Measurements from ENCODE around the gene PUS1. TPM values are rescaled to one million over a fixed set of nuclear protein-coding genes. Genes with fewer than 3 reads are reported as not detected.
"Not testable (repeated sequence)": the region's sequence is repeated elsewhere in the genome, so short reads cannot be mapped to it uniquely, and the experiment has no call there.

Gene PUS1
- total RNA-seq, 2 experiments from 2014 or later, result 43.5 to 78.3 TPM

DNA sequence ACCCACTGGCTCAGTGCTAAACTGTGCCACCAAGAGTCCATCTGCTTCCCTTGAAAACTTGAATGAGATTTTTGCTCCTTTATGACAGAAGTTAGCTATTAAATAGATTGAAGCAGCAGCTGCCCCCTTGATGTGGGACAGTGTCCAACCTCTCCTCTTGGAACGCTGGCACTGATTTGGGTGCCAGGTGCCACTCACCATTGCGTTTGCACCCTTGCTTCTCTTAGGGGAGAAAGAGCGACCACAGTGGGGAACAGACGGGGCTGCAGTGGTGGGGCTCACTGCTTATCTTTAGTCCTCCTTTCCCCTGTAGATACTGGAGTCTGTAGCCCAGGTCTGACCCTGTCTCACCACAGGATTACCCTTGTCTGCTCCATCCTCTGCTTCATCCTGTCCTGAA is 30.0 kb downstream of the PUS1 start:
- no peak for DNase-seq (ENCODE audit: low spot score)
- Histone ChIP-seq H3K79me2 (ENCODE audit: insufficient read depth, low read depth, low read length) (peaks cover 73% of the 10 kb centered on the region), H3K9me2 (ENCODE audit: insufficient read depth, low read length) (no peaks in the 10 kb centered on the region), H3K4me1 (ENCODE audit: insufficient read depth, low read length, poor library complexity, severe bottlenecking) (no peaks in the 10 kb centered on the region), H3K27ac (ENCODE audit: low read depth, low read length, poor library complexity, severe bottlenecking) (no peak overlapping the region), H3K4me3 (ENCODE audit: low read depth, low read length, poor library complexity, severe bottlenecking) (no peak overlapping the region), H4K20me1 (ENCODE audit: insufficient read depth, low read length) (peaks cover 20% of the 10 kb centered on the region), H2AFZ (ENCODE audit: low read length) (no peak overlapping the region), H3K9me3 (ENCODE audit: low read length) (no peaks in the 10 kb centered on the region), H3K36me3 (ENCODE audit: insufficient read depth, low read length) (peaks cover 32% of the 10 kb centered on the region; the same call in 1 of the 2 replicates), H3K4me2 (ENCODE audit: low read length) (no peak overlapping the region)
- intact Hi-C loops (cut with micrococcal nuclease; ENCODE audit: unreplicated experiment), result no loop called here
- ChIA-PET CTCF (ENCODE audit: unreplicated experiment) (no interaction called here), POLR2A (no interaction called here)
- TF ChIP-seq, protein P1, sequence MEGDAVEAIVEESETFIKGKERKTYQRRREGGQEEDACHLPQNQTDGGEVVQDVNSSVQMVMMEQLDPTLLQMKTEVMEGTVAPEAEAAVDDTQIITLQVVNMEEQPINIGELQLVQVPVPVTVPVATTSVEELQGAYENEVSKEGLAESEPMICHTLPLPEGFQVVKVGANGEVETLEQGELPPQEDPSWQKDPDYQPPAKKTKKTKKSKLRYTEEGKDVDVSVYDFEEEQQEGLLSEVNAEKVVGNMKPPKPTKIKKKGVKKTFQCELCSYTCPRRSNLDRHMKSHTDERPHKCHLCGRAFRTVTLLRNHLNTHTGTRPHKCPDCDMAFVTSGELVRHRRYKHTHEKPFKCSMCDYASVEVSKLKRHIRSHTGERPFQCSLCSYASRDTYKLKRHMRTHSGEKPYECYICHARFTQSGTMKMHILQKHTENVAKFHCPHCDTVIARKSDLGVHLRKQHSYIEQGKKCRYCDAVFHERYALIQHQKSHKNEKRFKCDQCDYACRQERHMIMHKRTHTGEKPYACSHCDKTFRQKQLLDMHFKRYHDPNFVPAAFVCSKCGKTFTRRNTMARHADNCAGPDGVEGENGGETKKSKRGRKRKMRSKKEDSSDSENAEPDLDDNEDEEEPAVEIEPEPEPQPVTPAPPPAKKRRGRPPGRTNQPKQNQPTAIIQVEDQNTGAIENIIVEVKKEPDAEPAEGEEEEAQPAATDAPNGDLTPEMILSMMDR (conservative IDR thresholded peaks at IDR 0.05; ENCODE audit: low read length), result no peak
- TF ChIP-seq EZH2phosphoT487 (IDR thresholded peaks at IDR 0.05; ENCODE audit: borderline replicate concordance, low read depth, low read length), result no peak
- BruUV-seq (replicated peaks), result no TSS peak

DNA sequence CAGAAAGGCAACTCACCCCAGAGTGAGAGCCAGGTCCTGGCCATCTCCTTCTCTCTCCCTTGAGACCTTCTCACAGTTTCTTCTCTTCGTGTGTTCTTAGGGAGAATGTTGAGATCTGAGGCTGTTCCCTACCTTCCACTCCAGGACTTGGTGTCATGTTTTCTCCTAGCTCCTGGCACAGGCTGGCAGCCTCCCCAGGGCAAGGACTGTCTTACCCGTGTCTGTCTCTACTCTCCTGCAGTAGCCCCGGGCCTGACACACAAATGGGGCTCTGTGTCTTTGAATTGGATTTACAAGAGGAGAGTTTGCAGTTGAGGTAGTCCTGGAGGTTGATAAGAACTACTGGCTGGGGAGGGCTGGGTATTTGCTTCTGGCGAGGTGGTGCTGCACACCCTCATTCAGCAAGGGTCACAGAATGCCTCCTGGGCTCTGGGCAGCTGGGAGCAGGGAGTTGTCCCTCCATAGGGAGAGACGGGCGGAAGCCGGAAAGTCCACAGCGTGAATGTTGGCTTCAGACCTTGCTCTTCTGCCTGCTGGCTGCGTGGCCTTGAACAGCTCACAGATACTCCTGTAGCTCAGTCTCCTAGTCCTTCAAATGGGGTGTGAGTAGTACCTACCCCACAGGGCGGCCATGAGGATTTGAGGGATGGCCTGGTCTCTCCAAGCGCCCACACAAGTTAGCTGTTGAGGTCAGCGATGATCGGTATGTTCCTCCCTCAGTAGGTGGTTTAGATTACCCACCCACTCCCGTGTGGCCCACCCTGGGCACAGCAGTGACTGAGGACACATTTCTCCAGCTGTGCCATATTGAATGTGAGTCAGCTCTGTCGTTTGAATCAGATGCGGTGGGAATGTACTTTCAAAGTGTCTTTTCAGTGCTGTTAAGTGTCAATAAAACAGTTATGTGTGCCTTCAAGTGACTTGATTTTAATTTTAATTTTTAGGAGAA is 30.8 kb downstream of the PUS1 start:
- Histone ChIP-seq H3K9me2 (ENCODE audit: insufficient read depth, low read length) (no peaks in the 10 kb centered on the region), H2AFZ (ENCODE audit: low read length) (no peak overlapping the region), H4K20me1 (ENCODE audit: insufficient read depth, low read length) (peaks cover 20% of the 10 kb centered on the region), H3K4me1 (ENCODE audit: insufficient read depth, low read length, poor library complexity, severe bottlenecking) (no peaks in the 10 kb centered on the region), H3K36me3 (ENCODE audit: insufficient read depth, low read length) (peaks cover 34% of the 10 kb centered on the region; the same call in 1 of the 2 replicates), H3K4me2 (ENCODE audit: low read length) (no peak overlapping the region), H3K9me3 (ENCODE audit: low read length) (no peaks in the 10 kb centered on the region), H3K79me2 (ENCODE audit: insufficient read depth, low read depth, low read length) (peaks cover 73% of the 10 kb centered on the region), H3K4me3 (ENCODE audit: low read depth, low read length, poor library complexity, severe bottlenecking) (no peak overlapping the region), H3K27ac (ENCODE audit: low read depth, low read length, poor library complexity, severe bottlenecking) (no peak overlapping the region)
- intact Hi-C loops (cut with micrococcal nuclease; ENCODE audit: unreplicated experiment), result no loop called here
- CTCF ChIA-PET (ENCODE audit: unreplicated experiment), result no interaction called here
- POLR2A ChIA-PET, result interaction anchor here (0.8 kb wide), 1 partner anchor 9 kb away, joined by 4 read pairs; no protein-coding TSS in a partner anchor
- TF ChIP-seq EZH2phosphoT487 (IDR thresholded peaks at IDR 0.05; ENCODE audit: borderline replicate concordance, low read depth, low read length), result no peak
- TF ChIP-seq, protein P1 (conservative IDR thresholded peaks at IDR 0.05; ENCODE audit: low read length), result no peak
- no peak for DNase-seq (ENCODE audit: low spot score)
- BruUV-seq (replicated peaks), result no TSS peak

DNA sequence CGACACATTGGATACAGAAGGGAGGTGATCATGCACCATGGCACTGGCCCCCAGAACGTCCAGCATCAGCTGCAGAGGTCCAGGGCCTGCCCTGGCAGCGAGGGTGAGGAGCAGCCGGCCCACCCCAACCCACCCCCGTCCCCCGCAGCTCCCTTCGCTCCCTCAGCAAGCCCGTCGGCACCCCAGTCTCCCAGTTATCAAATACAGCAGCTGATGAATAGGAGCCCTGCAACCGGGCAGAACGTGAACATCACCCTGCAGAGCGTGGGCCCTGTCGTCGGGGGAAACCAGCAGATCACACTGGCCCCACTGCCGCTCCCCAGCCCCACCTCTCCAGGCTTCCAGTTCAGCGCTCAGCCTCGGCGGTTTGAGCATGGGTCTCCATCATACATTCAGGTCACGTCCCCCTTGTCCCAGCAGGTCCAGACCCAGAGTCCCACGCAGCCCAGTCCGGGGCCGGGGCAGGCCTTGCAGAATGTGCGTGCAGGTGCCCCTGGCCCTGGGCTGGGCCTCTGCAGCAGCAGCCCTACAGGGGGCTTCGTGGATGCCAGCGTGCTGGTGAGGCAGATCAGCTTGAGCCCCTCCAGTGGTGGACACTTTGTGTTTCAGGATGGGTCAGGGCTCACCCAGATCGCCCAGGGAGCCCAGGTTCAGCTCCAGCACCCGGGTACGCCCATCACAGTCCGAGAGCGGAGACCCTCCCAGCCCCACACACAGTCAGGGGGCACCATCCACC is 31.7 kb downstream of the PUS1 start:
- CTCF ChIA-PET (ENCODE audit: unreplicated experiment); DNase-seq (ENCODE audit: low spot score); H3K4me3 ChIP-seq (ENCODE audit: low read depth, low read length, poor library complexity, severe bottlenecking); POLR2A ChIA-PET; H3K9me2 ChIP-seq (ENCODE audit: insufficient read depth, low read length); H3K4me1 ChIP-seq (ENCODE audit: insufficient read depth, low read length, poor library complexity, severe bottlenecking); H3K27ac ChIP-seq (ENCODE audit: low read depth, low read length, poor library complexity, severe bottlenecking); BruUV-seq (replicated peaks); H3K4me2 ChIP-seq (ENCODE audit: low read length); H2AFZ ChIP-seq (ENCODE audit: low read length); H3K9me3 ChIP-seq (ENCODE audit: low read length); intact Hi-C loops (cut with micrococcal nuclease; ENCODE audit: unreplicated experiment): not testable (repeated sequence)
- Histone ChIP-seq H4K20me1 (ENCODE audit: insufficient read depth, low read length) (peaks cover 20% of the 10 kb centered on the region), H3K79me2 (ENCODE audit: insufficient read depth, low read depth, low read length) (peaks cover 75% of the 10 kb centered on the region), H3K36me3 (ENCODE audit: insufficient read depth, low read length) (peaks cover 43% of the 10 kb centered on the region)

DNA sequence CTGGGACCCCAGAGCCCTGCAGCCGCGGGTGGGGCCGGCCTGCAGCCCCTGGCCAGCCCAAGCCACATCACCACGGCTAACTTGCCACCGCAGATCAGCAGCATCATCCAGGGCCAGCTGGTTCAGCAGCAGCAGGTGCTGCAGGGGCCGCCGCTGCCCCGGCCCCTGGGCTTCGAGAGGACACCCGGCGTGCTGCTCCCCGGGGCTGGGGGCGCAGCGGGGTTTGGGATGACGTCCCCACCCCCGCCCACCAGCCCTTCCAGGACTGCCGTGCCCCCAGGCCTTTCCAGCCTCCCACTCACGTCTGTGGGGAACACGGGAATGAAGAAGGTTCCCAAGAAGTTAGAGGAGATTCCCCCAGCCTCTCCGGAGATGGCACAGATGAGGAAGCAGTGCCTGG is 32.3 kb downstream of the PUS1 start:
- peaks cover 20% of the 10 kb centered on the region for H4K20me1 ChIP-seq (ENCODE audit: insufficient read depth, low read length)
- DNase-seq (ENCODE audit: low spot score); H3K27ac ChIP-seq (ENCODE audit: low read depth, low read length, poor library complexity, severe bottlenecking); CTCF ChIA-PET (ENCODE audit: unreplicated experiment); H2AFZ ChIP-seq (ENCODE audit: low read length); intact Hi-C loops (cut with micrococcal nuclease; ENCODE audit: unreplicated experiment); POLR2A ChIA-PET; H3K4me1 ChIP-seq (ENCODE audit: insufficient read depth, low read length, poor library complexity, severe bottlenecking); H3K4me3 ChIP-seq (ENCODE audit: low read depth, low read length, poor library complexity, severe bottlenecking); H3K9me3 ChIP-seq (ENCODE audit: low read length); H3K9me2 ChIP-seq (ENCODE audit: insufficient read depth, low read length); H3K4me2 ChIP-seq (ENCODE audit: low read length): not testable (repeated sequence)
- peaks cover 75% of the 10 kb centered on the region for H3K79me2 ChIP-seq (ENCODE audit: insufficient read depth, low read depth, low read length)
- BruUV-seq (replicated peaks), result TSS peak; percentile 43
- H3K36me3 ChIP-seq (ENCODE audit: insufficient read depth, low read length), result peaks cover 48% of the 10 kb centered on the region
